Stimulated activated CD8-positive, alpha-beta memory T cell treated with anti-CD3 and anti-CD28 coated beads, Interleukin-12 subunit alpha, Interleukin-12 subunit beta, amount 100 ng/mL, for 24 hours (primary cell): ENCODE data around the gene RHOBTB3.

Source experiments
- DNase-seq: peaks from one replicate; pipeline ENCODE4 v3.0.0-alpha.2; 2020; ENCODE audit errors: extremely low read depth

Gene RHOBTB3

GRCh38 chr5:95731571-95732554 lies 727 bp downstream of the RHOBTB3 start:
- DNase-seq: no peak

- no peak for DNase-seq
Observed at GRCh38 chr5:95733107-95733665, 2.0 kb downstream of the RHOBTB3 start.

GRCh38 chr5:95734187-95734586 lies 3.1 kb downstream of the RHOBTB3 start:
- DNase-seq: no peak

GRCh38 chr5:95734906-95735305 lies 3.8 kb downstream of the RHOBTB3 start:
- no peak for DNase-seq

- no peak for DNase-seq
Observed at GRCh38 chr5:95735406-95735805, 4.3 kb downstream of the RHOBTB3 start.

- DNase-seq: no peak
Observed at GRCh38 chr5:95738072-95738471, 6.9 kb downstream of the RHOBTB3 start.

GRCh38 chr5:95738834-95739233 lies 7.7 kb downstream of the RHOBTB3 start:
- DNase-seq: no peak

- DNase-seq: no peak
Observed at GRCh38 chr5:95739857-95740256, 8.7 kb downstream of the RHOBTB3 start.

GRCh38 chr5:95741458-95741857 lies 10.3 kb downstream of the RHOBTB3 start:
- no peak for DNase-seq

GRCh38 chr5:95743232-95743631 lies 12.1 kb downstream of the RHOBTB3 start:
- DNase-seq: no peak

GRCh38 chr5:95743877-95744276 lies 12.7 kb downstream of the RHOBTB3 start:
- DNase-seq: no peak

- DNase-seq: no peak
Observed at GRCh38 chr5:95746194-95746593, 15.1 kb downstream of the RHOBTB3 start.

GRCh38 chr5:95746722-95747679 lies 15.9 kb downstream of the RHOBTB3 start:
- DNase-seq: no peak

- DNase-seq: no peak
Observed at GRCh38 chr5:95748133-95748532, 17.0 kb downstream of the RHOBTB3 start.

GRCh38 chr5:95754545-95754944 lies 23.4 kb downstream of the RHOBTB3 start:
- no peak for DNase-seq

- no peak for DNase-seq
Observed at GRCh38 chr5:95759005-95759404, 27.9 kb downstream of the RHOBTB3 start.

GRCh38 chr5:95759634-95760033 lies 28.5 kb downstream of the RHOBTB3 start:
- DNase-seq: no peak

- no peak for DNase-seq
Observed at GRCh38 chr5:95760273-95761191, 29.4 kb downstream of the RHOBTB3 start.

- DNase-seq: no peak
Observed at GRCh38 chr5:95761771-95762651, 30.9 kb downstream of the RHOBTB3 start.

- DNase-seq: no peak
Observed at GRCh38 chr5:95762652-95763041, 31.5 kb downstream of the RHOBTB3 start.
